NCI-H2081 (cell line): ENCODE results near the gene PSG11.
"Not testable (repeated sequence)": the region's sequence is repeated elsewhere in the genome, so short reads cannot be mapped to it uniquely, and the experiment has no call there.

Experiments
- DNase-seq, 2 experiments: peaks; one replicate each; lab custom pipeline; 2025; lab: John Stamatoyannopoulos, UW

Gene PSG11

DNA sequence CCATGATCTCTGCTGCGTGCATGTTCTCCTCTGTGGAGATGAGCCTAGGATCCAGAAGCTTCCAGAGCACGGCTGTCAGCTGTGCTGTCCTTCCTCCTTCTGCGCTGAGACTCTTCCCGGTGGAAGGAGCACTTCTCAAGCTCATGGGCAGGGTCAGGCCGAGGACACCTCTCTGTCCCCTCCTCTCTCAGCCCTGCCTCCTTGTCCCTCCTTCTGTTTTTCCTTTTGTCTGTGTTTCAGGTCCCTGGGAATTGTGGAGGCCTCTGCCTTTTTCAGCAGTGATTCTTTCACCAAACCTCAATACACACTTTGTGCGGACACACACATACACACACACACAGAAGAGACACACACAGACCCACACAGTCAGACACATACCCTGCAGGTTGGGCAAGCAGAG lies at the start of gene PSG11:
Gene PSG11 (minus strand): TSS at position 101 of the 400 bp plus-strand sequence. CDS start 97 bp downstream, at position 4.
- not testable (repeated sequence) for DNase-seq

DNA sequence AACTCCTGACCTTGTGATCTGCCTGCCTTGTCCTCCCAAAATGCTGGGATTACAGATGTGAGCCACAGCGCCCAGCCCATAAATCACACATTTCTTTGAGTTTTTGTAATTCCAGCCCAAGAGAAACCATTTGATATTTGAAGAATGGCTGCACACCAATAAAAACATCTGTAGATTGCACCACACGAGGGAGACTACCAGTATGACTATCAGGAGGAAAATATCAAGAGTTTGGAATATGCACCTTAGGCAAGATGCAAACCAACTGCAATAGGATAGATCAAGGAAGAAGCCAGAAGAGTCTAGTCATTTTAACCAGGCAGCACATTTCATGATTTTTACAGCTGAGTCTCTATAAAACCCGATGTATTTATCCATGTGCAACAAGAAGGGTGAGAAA lies 36.1 kb upstream of the PSG11 start:
- DNase-seq: not testable (repeated sequence)

DNA sequence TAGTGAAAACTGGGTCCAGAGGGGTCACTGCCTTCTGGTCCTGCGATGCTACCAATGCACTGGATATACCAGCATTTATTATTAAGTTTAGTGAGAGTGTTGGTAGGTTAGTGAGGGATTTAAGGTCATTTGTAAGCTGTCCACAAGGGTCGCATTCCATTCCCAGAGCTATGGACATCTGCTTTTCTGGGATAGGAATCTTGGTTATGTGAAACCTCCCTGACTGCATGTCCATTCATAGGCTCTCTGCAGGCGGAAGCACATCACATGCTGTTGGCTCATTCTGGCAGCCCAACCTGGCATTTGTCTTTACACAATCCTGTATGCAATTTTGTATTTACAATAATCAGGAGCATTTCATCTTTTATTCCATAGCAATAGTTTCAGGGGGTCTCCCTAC lies 35.1 kb upstream of the PSG11 start:
- not testable (repeated sequence) for DNase-seq

DNA sequence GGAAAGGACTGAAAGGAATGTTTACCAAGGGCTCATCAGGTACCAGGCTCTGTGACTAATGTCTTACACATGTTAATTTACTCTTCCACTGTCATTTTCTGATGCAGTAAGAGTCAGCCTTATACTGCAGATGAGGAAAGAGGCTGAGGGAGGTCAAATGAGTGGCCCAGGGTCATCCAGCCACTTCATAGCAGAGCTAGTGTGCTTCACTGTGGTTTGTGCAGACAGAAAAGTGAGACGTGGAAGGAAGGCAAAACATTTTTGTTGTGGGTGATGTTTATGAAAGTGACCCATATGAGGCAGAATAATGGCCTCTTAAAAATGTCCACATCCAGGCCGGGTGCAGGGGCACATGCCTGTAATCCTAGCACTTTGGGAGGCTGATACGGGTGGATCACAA lies 34.0 kb upstream of the PSG11 start:
- not testable (repeated sequence) for DNase-seq

DNA sequence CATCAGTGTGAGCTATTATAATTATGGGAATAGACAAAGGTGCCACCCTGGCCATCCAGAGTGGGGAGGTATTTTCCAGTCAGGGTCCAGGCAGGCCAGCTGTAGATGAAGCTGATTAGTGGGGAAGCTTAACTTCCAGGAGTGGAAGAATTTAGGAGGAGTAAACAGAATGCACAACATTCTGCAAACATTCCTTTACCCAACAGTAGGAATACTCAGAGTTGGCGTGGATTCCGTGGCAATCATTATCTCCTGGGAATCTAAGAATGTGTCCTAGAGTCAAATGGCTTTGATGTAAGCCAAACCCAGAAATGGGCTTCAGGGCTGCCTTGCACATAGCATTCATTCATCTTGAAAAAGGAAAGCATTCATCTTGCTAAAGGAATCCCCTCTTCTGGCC lies 33.2 kb upstream of the PSG11 start:
- DNase-seq: not testable (repeated sequence)

DNA sequence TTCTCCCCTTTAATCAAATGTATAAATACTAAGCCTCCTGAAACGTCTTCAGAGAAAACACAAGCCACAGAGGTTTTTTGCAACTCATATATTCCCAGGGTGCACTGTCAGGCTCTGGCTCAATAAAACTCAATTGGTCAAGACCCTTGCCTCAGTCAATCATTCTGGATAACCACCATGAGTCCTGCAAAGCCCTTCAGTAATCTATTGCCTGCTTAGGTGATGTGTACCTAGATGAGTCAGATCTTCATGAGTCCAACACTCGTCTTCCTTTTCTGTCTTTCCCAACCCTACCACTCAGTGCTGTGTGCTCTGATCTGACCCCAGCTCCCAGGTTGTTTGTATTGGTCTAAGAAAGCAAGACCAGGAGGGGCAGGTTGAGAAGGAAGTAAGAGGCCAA lies 32.2 kb upstream of the PSG11 start:
- DNase-seq: not testable (repeated sequence)

DNA sequence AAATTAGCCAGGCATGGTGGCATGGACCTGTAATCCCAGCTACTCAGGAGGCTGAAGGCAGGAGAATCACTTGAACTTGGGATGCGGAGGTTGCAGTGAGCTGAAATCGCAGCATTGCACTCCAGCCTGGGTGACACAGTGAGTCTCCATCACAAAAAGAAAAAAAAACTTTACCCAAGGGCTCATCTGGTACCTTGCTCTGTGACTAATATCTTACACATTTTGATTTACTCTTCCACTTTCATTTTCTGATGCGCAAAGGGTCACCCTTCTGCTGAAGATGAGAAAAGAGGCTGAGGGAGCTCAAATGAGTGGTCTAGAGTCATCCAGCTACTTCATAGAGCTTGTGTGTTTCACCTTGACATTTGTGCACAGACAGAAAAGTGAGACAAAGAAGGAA lies 21.7 kb upstream of the PSG11 start:
- not testable (repeated sequence) for DNase-seq

DNA sequence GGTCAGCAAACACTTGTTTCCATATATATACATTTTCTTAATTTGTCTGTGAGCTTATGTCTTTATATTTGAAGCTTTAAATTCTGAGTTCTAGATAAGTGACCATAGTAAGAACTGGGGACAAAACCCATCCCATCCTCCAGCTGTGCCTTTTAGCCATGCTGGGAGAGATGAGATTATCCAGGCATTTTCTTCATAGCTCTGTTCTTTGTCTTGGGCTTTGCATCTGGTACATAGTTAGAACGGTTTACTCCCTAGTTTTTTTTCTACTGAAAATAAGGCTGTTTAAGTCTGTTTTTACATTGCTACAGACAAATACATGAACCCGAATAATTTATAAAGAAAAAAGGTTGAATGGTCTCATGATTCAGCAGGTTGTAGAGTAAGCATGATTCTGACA lies 20.3 kb upstream of the PSG11 start:
- not testable (repeated sequence) for DNase-seq

DNA sequence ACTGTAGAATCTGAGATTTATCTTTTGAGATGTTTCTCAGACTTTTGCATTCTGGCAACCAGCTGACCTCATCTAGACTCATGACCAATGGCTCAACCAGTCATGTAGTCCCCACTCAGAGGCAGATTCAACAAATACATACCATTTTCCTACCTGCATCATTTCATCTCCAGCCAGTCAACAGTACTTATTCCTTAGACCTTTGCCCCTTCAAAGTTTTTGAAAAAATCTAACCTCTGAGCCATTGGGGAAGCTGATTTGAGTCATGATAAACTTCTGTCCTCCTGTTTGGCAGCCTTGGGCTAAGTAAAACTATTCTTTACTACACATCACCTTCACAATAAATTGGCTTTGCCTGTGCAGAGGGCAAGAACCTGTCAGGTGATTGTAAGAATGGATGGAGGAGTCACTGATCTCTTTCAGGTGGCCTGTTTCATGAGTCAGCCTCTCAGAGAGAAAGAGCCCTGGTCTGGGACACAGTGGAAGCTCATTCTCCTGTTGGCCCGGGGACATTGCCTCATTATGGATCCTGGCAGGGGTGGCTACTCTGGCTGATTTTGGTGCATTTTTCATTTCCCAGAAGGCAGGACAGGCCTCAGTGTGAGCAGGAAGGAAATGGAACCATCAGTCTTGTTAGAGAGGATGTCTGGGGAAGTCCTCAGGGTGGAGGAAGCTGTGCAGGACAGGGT lies 17.4 kb upstream of the PSG11 start:
- not testable (repeated sequence) for DNase-seq

DNA sequence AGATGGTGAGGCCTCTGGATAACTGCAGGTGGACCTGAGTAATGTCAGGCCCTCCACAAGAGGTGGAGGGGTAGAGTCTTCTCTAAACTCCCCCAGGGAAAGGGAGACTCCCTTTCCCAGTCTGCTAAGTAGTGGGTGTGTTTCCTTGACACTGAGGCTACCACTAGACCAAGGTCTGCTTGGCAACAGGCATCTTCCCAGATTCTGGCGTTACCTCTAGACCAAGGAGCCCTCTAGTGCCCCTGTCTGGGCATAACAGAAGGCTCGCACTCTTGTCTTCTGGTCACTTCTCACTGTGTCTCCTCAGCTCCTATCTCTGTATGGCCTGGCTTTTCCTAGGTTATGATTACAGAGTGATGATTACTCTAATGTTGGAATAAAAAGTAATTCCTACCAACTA lies 5.4 kb upstream of the PSG11 start:
- not testable (repeated sequence) for DNase-seq

DNA sequence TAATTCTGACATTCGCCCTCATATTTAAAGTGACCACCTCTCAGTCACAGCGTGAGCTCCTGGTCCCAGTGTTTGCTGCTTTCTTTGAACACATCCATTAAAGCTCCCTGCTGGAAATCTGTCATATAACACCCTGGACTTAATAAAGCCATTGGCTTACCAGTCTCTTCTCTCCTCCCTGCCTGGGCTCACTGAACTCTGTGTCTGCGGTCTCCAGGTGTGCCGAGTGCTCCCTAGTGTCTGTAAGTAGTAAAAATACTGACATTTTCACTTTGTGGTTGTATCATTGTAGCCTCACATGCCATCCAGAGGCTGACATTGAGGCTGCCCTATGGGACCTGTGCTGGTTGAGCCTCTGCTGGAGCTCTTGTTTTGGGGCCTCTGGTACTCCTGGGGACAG lies 2.6 kb upstream of the PSG11 start:
- DNase-seq: no peak

DNA sequence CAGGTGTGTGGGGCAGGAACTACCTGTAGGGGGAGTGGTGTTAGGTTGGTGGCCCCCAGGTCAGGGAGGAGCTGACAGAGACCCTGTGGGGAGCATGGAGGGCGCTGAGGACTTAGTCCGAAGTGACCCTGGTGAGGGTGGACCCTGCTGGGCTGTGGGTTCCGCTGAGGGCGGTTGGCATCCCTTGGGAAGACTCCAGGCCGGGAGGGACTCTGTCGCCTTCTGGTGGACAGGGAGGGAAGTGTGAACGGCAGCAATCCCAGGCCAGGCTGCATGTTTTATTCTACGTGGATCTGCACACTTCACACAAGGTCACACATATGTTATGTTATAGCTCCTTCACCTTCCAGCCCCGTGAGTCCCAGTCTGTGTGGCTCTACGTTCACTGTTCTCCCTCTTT lies 1.7 kb upstream of the PSG11 start:
- DNase-seq: not testable (repeated sequence)

DNA sequence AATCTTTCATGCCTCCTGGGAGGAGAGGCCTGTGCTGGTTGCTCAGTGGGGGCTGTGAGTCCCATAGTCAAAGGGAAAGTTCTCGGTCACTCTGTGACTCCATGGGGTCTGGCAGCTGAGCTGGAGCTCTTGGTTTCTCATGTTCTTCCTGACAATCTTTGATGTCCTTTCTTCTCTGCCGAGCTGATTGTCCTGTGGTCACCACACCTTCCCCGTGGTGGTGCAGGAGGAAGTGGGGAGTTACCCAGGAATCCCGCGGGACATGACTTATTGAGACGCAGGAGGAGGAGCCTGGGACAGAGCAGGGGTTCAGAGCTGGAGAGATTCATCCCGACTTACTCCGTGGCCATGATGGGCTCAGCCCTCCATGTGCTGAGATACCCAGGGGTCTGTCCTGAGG lies 792 bp upstream of the PSG11 start:
- DNase-seq: not testable (repeated sequence)

DNA sequence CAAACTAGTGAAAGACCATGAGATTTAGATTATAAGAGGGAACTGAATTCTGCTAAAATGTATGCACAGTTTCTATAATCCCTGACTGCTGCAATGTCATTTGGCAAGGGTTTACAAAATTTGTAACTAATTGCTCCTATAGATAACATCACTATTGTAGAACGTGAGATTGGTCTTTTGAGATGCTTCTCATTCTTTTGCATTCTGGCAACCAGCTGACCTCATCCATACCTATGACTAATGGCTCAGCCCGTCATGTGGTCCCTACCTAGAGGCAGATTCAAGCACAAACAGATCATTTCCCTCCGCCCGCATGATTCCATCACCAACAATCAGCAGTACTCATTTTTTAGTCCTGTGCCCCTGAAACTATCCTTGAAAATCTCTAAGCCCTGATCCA lies 4.2 kb downstream of the PSG11 start:
- not testable (repeated sequence) for DNase-seq

DNA sequence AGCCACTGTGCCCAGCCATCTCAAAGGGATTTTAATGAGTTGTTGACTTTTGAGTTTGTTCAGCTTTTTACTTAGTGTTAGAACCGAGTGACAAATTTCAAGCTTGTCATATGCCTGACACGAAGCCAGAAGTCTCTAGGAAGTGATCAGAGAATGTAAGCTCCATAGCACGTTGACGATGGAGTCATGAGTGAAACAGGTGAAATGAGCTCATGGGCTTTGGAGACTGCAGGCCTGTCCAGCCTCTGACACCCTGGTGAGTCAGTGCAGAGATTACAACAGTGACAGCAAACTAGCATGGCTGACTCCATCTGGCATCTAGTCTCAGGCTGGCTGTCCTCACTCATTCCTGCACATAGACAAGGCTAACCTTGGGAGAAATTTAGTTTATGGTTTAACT lies 4.6 kb downstream of the PSG11 start:
- DNase-seq: not testable (repeated sequence)

DNA sequence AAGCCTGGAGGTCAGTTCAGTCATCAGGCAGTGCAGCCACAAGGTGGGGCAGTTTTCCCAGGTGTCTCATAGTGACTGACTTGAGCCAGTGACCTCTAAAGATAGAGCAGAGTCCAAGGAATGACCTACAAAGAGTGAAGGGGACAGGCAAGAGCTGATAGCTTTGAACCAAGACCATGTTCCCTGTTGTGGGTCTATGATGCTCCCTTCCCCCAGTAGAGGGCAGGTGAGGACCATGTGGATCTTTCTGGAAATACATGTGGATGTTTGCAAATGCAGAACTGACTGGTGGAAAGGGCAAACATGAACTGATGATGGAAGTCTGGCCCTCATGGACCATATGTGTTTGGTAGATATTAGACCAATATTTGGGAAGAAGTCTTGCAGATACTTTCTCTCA lies 6.7 kb downstream of the PSG11 start:
- DNase-seq: not testable (repeated sequence)

DNA sequence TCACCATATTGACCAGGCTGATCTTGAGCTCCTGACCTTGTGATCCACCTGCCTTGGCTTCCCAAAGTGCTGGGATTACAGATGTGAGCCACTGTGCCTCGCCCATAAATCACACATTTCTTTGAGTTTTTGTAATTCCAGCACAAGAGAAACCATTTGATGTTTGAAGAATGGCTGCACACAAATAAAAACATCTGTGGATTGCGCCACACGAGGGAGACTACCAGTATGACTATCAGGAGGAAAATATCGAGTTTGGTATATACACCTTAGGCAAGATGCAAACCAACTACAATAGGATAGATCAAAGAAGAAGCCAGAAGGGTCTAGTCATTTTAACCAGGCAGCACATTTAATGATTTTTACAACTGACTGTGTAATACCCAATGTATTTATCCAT lies 20.4 kb downstream of the PSG11 start:
- not testable (repeated sequence) for DNase-seq

DNA sequence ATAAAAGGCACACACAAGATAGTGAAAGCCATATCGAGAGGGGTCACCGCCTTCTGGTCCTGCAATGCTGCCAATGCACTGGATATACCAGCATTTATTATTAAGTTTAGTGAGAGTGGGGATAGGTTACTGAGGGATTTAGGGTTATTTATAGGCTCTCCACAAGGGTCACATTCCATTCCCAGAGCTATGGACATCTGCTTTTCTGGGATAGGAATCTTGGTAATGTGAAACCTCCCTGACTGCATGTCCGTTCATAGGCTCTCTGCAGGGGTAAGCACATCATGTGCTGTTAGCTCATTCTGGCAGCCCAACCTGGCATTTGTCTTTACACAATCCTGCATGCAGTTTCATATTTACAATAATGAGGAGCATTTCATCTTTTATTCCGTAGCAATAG lies 21.4 kb downstream of the PSG11 start:
- not testable (repeated sequence) for DNase-seq

DNA sequence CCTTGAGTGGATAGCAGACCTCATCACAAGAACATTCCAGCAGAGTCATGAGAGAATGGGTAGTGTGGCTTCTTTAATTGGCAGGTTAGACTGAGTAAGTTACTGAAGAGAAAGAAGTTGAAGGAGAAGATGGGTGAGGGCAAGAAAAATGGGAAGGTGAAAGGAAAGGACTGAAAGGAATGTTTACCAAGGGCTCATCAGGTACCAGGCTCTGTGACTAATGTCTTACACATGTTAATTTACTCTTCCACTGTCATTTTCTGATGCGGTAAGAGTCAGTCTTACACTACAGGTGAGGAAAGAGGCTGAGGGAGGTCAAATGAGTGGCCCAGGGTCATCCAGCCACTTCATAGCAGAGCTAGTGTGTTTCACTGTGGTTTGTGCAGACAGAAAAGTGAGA lies 22.6 kb downstream of the PSG11 start:
- DNase-seq: not testable (repeated sequence)

DNA sequence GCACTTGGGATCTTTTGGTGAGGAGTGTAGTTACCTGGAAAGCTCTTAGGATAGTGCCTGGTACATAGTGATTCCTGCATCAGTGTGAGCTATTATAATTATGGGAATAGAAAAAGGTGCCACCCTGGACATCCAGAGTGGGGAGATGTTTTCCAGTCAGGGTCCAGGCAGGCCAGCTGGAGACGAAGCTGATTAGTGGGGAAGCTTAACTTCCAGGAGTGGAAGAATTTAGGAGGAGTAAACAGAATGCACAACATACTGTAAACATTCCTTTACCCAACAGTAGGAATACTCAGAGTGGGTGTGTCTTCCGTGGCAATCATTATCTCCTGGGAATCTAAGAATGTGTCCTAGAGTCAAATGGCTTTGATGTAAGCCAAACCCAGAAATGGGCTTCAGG lies 23.3 kb downstream of the PSG11 start:
- not testable (repeated sequence) for DNase-seq

DNA sequence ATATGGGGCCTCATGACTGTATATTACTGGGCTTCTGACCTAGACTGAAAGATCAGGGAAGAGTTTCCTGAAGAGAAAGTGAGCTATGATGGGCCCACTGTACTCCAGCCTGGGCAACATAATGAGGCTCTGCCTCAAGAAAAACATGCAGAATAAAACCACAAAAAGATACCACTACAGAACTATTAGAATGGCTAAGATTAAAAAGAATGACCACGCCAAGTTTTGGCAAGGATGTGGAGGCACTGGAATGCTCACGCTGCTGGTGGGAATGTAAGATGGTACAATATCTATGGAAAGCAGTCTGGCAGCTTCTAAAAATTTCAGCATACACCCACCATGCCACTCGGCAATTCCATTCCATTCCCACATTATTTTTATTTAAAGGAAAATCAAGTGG lies 30.1 kb downstream of the PSG11 start:
- DNase-seq: not testable (repeated sequence)

DNA sequence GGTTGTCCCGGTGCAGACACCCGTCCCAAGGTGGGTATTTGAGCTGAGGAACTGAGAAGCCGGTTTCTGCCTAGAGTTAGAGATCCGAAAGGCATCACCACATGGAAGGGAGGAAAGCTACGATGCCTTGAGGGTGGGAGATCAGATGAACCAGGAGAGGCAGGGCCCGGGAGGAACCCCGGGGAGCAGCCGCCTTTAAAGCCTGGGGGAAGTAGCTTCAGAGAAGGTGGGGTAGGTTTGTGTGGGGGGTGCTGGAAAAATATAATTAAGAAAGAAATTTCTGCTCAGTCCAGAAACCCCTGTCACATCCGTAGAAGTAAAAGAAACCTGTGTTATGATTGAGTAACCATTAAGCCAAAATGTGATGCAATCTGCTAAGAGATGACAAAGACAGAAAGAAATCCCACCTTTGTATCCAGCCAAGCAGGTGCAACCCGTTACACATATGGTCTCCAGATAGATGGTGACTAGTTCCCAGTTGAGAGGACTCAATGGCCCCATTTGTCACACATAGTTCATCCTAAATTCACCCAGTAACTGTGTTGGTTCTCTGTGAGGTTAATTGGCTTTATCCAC lies 34.2 kb downstream of the PSG11 start:
- not testable (repeated sequence) for DNase-seq

DNA sequence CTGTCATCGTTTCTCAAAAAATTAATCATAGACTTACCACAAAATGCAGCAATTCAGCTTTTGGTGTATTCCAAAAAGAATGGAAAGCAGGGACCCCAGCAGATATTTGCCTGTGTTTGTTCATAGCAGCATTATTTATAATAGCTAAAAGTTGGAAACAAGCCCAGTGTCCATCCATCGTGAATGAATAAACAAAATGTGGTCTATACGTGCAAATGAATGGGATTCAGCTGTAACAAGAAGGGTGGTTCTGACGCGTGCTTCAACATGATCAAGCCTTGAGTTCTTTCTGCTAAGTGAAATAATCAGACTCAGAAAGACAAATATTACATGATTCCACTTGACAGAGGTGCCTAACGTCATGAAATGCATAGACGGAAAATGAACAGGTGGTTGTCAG lies 36.4 kb downstream of the PSG11 start:
- no peak for DNase-seq

DNA sequence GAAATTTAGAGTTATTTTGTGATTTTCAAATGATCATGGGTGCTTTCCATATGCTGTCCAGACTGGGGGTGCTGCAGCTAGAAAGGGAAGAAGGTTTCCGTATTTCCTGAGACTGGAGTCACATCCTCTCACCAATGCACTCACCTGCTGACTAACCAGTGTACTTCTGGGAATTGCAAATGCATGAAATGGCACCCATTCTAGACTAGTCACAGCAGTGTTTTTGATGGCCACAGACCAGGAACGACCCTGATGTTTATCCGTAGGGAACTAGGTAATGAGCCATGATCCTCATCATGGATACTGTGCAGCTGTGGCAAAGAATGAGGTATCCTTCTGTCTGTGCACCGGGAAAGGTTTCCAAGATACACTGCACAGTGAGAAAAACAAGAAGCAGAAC lies 37.1 kb downstream of the PSG11 start:
- not testable (repeated sequence) for DNase-seq
